ENCODE measurements around the gene LHFPL6. TPM values are rescaled to one million over a fixed set of nuclear protein-coding genes. Genes with fewer than 3 reads are reported as not detected.

Gene LHFPL6
- polyA plus RNA-seq, 3 donors = 0.14 to 0.59 (median 0.46) TPM

DNA sequence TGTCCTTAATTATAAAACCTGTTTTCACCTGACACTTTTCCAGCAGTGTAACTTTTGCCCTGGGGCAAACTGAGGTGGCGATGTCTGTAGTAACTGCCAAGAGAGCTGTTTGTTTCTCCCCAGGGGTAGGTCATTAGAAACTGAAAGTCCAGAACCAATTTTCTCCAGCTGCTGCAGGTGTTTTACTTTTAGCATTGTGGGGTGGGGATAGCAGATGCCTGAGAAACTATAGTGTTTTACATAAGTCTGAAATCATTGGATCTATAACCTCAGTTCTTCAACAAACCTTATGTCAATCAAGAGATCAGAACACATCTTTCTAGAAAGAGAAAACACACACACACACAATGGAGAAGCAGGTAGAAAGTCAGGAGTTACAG lies 92.7 kb downstream of the LHFPL6 start:
- Histone ChIP-seq H3K4me1 (ENCODE audit: control insufficient read depth in 1 of 2, insufficient read depth in 2 of 2, low read length in 2 of 2) (no peaks in the 10 kb centered on the region), H3K9ac (ENCODE audit: insufficient read depth, low read length, poor library complexity, severe bottlenecking) (no peak overlapping the region), H3K4me2 (replicated peaks; ENCODE audit: extremely low read depth, low read length, poor library complexity, severe bottlenecking) (no peak overlapping the region), H3K4me3 (replicated peaks in 1 of 3; ENCODE audit: low read depth in 2 of 3, low read length in 3 of 3) (no peak overlapping the region), H4K20me1 (ENCODE audit: insufficient read depth, low read length) (no peaks in the 10 kb centered on the region), H3K79me2 (ENCODE audit: insufficient read depth, low read length) (no peaks in the 10 kb centered on the region), H3K36me3 (replicated peaks in 1 of 2; ENCODE audit: control insufficient read depth in 1 of 2, insufficient read depth in 2 of 2, low read length in 2 of 2) (no peaks in the 10 kb centered on the region), H3K27ac (ENCODE audit: low read depth in 1 of 2, low read length in 2 of 2) (no peak overlapping the region), H2AFZ (ENCODE audit: insufficient read depth, low read depth, low read length, poor library complexity, severe bottlenecking) (no peak overlapping the region), H3K9me3 (replicated peaks in 1 of 2; ENCODE audit: control insufficient read depth in 1 of 2, insufficient read depth in 1 of 2, low read length in 2 of 2) (no peaks in the 10 kb centered on the region), H3K27me3 (ENCODE audit: control insufficient read depth in 2 of 2, insufficient read depth in 2 of 2, low read length in 2 of 2) (no peaks in the 10 kb centered on the region)
- Mint-ChIP-seq H3K36me3 (no peaks in the 10 kb centered on the region), H3K27ac (no peak overlapping the region), H3K9me3 (peaks cover 0 to 3% (median 2%) of the 10 kb centered on the region in 7 donors), H3K4me1 (no peaks in the 10 kb centered on the region), H3K27me3 (ENCODE audit: low read depth in 3 of 3) (no peaks in the 10 kb centered on the region), H3K4me3 (no peak overlapping the region)
- WGBS (ENCODE audit: insufficient coverage) = no CpG with 5 or more reads among the region's 1 CpG
- DNase-seq = no peak
- TF ChIP-seq, protein P1, sequence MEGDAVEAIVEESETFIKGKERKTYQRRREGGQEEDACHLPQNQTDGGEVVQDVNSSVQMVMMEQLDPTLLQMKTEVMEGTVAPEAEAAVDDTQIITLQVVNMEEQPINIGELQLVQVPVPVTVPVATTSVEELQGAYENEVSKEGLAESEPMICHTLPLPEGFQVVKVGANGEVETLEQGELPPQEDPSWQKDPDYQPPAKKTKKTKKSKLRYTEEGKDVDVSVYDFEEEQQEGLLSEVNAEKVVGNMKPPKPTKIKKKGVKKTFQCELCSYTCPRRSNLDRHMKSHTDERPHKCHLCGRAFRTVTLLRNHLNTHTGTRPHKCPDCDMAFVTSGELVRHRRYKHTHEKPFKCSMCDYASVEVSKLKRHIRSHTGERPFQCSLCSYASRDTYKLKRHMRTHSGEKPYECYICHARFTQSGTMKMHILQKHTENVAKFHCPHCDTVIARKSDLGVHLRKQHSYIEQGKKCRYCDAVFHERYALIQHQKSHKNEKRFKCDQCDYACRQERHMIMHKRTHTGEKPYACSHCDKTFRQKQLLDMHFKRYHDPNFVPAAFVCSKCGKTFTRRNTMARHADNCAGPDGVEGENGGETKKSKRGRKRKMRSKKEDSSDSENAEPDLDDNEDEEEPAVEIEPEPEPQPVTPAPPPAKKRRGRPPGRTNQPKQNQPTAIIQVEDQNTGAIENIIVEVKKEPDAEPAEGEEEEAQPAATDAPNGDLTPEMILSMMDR (IDR thresholded peaks at IDR 0.05) = no peak
- intact Hi-C loops (cut with micrococcal nuclease) = no loop called here

DNA sequence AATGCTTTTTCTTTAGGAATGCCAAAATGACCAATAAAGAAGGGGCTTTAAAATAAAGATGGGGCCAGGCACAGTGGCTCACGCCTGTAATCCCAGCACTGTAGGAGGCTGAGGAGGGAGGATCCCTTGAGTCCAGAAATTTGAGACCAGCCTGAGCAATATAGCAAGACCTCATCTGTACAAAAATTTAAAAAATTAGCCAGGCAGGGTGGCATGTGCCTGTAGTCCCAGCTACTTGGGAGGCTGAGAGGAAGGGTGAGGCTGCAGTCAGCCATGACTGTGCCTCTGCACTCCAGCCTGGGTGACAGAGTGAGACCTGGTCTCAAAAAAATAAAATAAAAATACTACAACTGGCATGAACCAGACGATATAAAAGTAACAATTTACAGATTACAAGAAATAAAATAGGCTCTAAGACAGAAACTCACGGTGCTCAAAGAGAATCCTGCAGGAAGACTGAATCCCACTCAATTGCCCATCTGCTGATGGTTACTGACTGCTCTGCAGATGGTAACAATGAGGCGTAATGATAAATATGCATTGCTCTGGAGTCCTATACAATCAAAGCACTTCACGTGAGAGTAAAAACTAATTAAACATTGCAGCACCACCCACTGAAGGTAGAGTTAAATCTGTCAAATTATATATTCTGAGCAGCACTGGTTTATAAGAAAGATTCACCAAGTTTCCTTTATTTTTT lies 93.2 kb downstream of the LHFPL6 start:
- H3K4me2 ChIP-seq (replicated peaks; ENCODE audit: extremely low read depth, low read length, poor library complexity, severe bottlenecking) = no peak overlapping the region
- no peak overlapping the region for H3K4me3 Mint-ChIP-seq
- H4K20me1 ChIP-seq (ENCODE audit: insufficient read depth, low read length) = no peaks in the 10 kb centered on the region
- H3K4me3 ChIP-seq (replicated peaks in 1 of 3; ENCODE audit: low read depth in 2 of 3, low read length in 3 of 3) = no peak overlapping the region
- H3K9me3 Mint-ChIP-seq = peaks cover 0 to 3% (median 2%) of the 10 kb centered on the region in 7 donors
- H3K36me3 ChIP-seq (replicated peaks in 1 of 2; ENCODE audit: control insufficient read depth in 1 of 2, insufficient read depth in 2 of 2, low read length in 2 of 2) = no peaks in the 10 kb centered on the region
- no peaks in the 10 kb centered on the region for H3K4me1 ChIP-seq (ENCODE audit: control insufficient read depth in 1 of 2, insufficient read depth in 2 of 2, low read length in 2 of 2)
- H3K27ac ChIP-seq (ENCODE audit: low read depth in 1 of 2, low read length in 2 of 2) = no peak overlapping the region
- DNase-seq = no peak
- H2AFZ ChIP-seq (ENCODE audit: insufficient read depth, low read depth, low read length, poor library complexity, severe bottlenecking) = no peak overlapping the region
- H3K36me3 Mint-ChIP-seq = no peaks in the 10 kb centered on the region
- TF ChIP-seq, protein P1 (IDR thresholded peaks at IDR 0.05) = no peak
- H3K27ac Mint-ChIP-seq = no peak overlapping the region
- intact Hi-C loops (cut with micrococcal nuclease) = no loop called here
- no peaks in the 10 kb centered on the region for H3K9me3 ChIP-seq (replicated peaks in 1 of 2; ENCODE audit: control insufficient read depth in 1 of 2, insufficient read depth in 1 of 2, low read length in 2 of 2)
- no peaks in the 10 kb centered on the region for H3K27me3 Mint-ChIP-seq (ENCODE audit: low read depth in 3 of 3)
- no peaks in the 10 kb centered on the region for H3K79me2 ChIP-seq (ENCODE audit: insufficient read depth, low read length)
- no peaks in the 10 kb centered on the region for H3K27me3 ChIP-seq (ENCODE audit: control insufficient read depth in 2 of 2, insufficient read depth in 2 of 2, low read length in 2 of 2)
- H3K4me1 Mint-ChIP-seq = no peaks in the 10 kb centered on the region
- H3K9ac ChIP-seq (ENCODE audit: insufficient read depth, low read length, poor library complexity, severe bottlenecking) = no peak overlapping the region
- WGBS (ENCODE audit: insufficient coverage) = 100% methylated on average over 2 of the region's 5 CpGs

Measured in CD14-positive monocyte (primary cell).